Activated naive CD4-positive, alpha-beta T cell treated with anti-CD3 and anti-CD28 coated beads, Interleukin-2, amount 50 U/mL, for 24 hours (primary cell): ENCODE results near the gene ABCF3.

Source experiments
- H3K27ac Mint-ChIP-seq: one replicate; pipeline ENCODE4 v1.8.0; 2021; ENCODE audit warnings: mild to moderate bottlenecking, mixed read lengths
- H3K27me3 Mint-ChIP-seq: one replicate; pipeline ENCODE4 v1.8.0; 2021; ENCODE audit warnings: mixed read lengths
- H3K36me3 Mint-ChIP-seq: one replicate; pipeline ENCODE4 v1.8.0; 2021; ENCODE audit warnings: mixed read lengths
- H3K4me1 Mint-ChIP-seq: one replicate; pipeline ENCODE4 v1.8.0; 2021; ENCODE audit warnings: mixed read lengths
- H3K4me3 Mint-ChIP-seq: one replicate; pipeline ENCODE4 v1.8.0; 2021; ENCODE audit warnings: mild to moderate bottlenecking, mixed read lengths
- H3K9me3 Mint-ChIP-seq: one replicate; pipeline ENCODE4 v1.8.0; 2021; ENCODE audit warnings: mixed read lengths

ABCF3 gene

DNA sequence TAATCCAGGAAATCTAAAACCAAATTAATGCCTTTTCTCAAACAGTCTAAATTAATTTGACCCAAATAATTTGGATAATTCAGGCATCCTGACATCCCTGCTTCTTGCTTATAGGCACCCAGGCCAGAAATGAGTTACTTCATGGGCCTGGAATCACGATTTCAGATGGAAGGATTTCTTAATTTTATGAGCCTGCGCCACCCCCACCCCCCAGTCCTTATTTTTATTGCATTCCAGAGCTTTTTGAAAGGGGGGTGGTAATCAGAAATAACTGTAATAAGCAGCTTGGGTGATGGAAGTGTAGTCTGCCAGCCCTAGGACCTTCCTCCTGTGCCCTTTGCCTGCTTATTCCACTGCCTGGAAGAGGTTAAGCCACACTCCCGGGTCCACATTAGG is 10.0 kb upstream of the ABCF3 start:
- Mint-ChIP-seq H3K4me1 (peaks cover 26% of the 10 kb centered on the region), H3K27ac (no peak overlapping the region), H3K36me3 (peaks cover 5% of the 10 kb centered on the region), H3K27me3 (no peaks in the 10 kb centered on the region), H3K4me3 (peak overlapping the region; percentile 99), H3K9me3 (no peaks in the 10 kb centered on the region)

DNA sequence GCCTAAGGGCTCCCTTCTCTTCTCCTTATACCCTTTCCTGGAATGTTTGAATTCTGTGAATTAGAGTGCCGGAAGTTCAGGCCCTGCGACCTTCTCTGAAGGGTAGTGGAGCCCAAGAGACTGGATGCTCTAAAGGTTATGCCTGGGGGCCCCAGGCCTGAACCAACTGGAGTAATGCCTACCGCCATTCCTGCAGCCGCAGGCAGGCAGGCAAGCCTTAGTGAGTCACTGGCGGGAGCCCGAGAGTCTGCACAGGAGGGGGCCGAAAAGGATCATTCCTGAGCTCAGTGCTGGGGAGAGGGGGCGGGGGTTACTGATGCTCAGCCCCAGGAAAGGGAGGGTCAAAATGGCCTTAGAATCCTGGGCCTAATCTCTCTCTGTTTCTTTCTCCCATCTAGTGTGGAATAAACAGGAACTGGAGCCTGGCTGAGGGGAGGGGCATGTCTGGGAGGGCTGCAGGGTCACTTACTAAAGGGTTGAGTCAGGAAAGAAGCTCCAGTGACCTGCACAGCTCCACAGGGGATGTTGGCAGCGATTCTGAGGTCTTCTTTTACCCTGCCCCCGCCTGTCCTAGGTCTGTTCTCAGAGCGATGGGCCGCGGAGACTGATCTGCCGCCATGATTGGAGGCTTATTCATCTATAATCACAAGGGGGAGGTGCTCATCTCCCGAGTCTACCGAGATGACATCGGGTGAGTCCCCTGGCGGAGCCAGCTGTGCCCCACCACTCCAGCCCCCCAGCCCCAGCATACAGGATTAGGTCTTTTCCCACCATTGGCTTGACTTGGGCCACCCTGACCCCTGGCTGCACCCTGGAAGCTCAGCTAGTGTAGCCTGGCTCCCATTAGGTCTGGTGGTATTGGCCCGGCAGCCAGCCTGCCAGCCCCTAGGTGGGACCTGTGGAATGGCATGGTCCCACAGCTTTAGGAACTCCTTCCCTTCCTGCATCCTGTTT is 9.3 kb upstream of the ABCF3 start:
- Mint-ChIP-seq H3K36me3 (peaks cover 5% of the 10 kb centered on the region), H3K9me3 (no peaks in the 10 kb centered on the region), H3K4me1 (peaks cover 26% of the 10 kb centered on the region), H3K27ac (no peak overlapping the region), H3K4me3 (peak overlapping the region; percentile 67), H3K27me3 (no peaks in the 10 kb centered on the region)

DNA sequence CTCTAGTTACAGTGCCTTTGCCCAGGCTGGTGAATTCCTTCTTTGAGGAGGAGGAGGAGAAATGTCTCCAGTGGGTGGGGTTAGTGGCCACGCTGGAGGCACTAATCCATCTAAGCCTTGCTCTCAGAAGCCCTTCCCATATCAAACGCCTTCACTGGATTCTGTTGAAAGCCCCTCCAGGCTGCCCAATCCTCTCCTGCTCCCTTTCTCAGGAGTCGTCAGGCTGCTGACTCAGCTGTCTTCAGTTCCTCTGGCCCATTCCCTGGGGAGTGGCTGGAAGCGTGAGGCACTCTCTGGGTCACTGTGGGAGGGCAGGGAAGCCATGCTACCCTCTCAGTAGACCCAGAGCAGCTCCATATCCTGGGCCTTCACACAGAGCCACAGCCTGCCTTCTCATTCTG is 8.7 kb upstream of the ABCF3 start:
- Mint-ChIP-seq H3K4me1 (peaks cover 26% of the 10 kb centered on the region), H3K4me3 (peak overlapping the region; percentile 39), H3K36me3 (peaks cover 5% of the 10 kb centered on the region), H3K9me3 (no peaks in the 10 kb centered on the region), H3K27me3 (no peaks in the 10 kb centered on the region), H3K27ac (no peak overlapping the region)

GRCh38 chr3:184177767-184178306 is 8.2 kb upstream of the ABCF3 start:
- Mint-ChIP-seq H3K9me3 (no peaks in the 10 kb centered on the region), H3K4me1 (peaks cover 26% of the 10 kb centered on the region), H3K4me3 (peak overlapping the region; percentile 7), H3K27ac (no peak overlapping the region), H3K27me3 (no peaks in the 10 kb centered on the region), H3K36me3 (peaks cover 5% of the 10 kb centered on the region)

DNA sequence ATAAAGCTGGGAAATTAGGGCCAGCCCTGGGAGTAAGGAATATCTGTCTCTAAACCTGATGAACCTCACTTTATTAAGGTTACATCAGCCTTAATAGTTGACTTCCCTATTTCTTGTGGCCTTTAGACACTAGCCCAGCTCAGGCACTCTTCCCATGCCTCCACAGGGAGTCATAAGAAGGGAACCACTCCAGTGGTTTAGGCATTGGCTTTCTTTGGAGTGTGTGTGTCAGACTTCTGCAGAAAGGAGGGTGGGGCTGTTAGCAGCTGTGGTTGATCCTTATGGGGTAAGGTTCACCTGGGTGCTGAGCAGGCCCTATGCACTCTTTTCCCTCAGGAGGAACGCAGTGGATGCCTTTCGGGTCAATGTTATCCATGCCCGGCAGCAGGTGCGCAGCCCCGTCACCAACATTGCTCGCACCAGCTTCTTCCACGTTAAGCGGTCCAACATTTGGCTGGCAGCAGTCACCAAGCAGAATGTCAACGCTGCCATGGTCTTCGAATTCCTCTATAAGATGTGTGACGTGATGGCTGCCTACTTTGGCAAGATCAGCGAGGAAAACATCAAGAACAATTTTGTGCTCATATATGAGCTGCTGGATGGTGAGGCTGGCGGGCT is 7.4 kb upstream of the ABCF3 start:
- Mint-ChIP-seq H3K4me3 (no peak overlapping the region), H3K36me3 (peaks cover 8% of the 10 kb centered on the region), H3K27ac (no peak overlapping the region)

DNA sequence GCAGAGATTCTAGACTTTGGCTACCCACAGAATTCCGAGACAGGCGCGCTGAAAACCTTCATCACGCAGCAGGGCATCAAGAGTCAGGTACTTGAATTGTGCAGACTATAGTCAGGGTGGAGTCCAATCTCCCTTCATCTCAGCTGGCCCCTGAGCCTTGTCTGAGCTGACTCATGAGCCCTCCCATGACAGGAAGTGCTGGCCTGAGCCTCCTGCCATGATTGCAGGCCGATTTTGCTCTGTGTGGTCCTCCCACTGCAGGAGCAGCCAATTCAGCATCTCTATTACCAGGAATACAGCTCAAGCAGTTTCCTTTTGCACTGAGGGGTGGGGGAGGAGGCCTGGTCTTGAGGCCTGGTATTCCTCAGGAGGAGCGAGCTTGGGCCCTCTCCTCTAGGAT is 5.8 kb upstream of the ABCF3 start:
- Mint-ChIP-seq H3K27me3 (no peaks in the 10 kb centered on the region), H3K9me3 (no peaks in the 10 kb centered on the region), H3K4me3 (no peak overlapping the region), H3K36me3 (peaks cover 8% of the 10 kb centered on the region), H3K27ac (no peak overlapping the region), H3K4me1 (peaks cover 33% of the 10 kb centered on the region)

More for the DNA sequence above, 7.4 kb upstream of the ABCF3 start:
- Mint-ChIP-seq H3K9me3 (no peaks in the 10 kb centered on the region), H3K4me1 (peaks cover 26% of the 10 kb centered on the region), H3K27me3 (no peaks in the 10 kb centered on the region)

GRCh38 chr3:184181596-184181995 is 4.4 kb upstream of the ABCF3 start:
- H3K36me3 Mint-ChIP-seq: peaks cover 8% of the 10 kb centered on the region
- no peaks in the 10 kb centered on the region for H3K9me3 Mint-ChIP-seq
- H3K4me1 Mint-ChIP-seq: peaks cover 32% of the 10 kb centered on the region
- H3K27me3 Mint-ChIP-seq: no peaks in the 10 kb centered on the region
- H3K27ac Mint-ChIP-seq: no peak overlapping the region
- no peak overlapping the region for H3K4me3 Mint-ChIP-seq

DNA sequence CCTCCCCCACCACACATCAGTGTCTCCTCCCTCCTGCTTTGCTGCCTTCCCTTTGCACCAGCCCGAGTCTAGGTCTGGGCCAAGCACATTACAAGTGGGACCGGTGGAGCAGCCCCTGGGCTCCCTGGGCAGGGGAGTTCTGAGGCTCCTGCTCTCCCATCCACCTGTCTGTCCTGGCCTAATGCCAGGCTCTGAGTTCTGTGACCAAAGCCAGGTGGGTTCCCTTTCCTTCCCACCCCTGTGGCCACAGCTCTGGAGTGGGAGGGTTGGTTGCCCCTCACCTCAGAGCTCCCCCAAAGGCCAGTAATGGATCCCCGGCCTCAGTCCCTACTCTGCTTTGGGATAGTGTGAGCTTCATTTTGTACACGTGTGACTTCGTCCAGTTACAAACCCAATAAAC is 2.3 kb upstream of the ABCF3 start:
- no peak overlapping the region for H3K4me3 Mint-ChIP-seq
- peak overlapping the region; percentile 35 for H3K27ac Mint-ChIP-seq
- peaks cover 39% of the 10 kb centered on the region for H3K4me1 Mint-ChIP-seq
- no peaks in the 10 kb centered on the region for H3K27me3 Mint-ChIP-seq
- H3K9me3 Mint-ChIP-seq: no peaks in the 10 kb centered on the region
- H3K36me3 Mint-ChIP-seq: peaks cover 5% of the 10 kb centered on the region

DNA sequence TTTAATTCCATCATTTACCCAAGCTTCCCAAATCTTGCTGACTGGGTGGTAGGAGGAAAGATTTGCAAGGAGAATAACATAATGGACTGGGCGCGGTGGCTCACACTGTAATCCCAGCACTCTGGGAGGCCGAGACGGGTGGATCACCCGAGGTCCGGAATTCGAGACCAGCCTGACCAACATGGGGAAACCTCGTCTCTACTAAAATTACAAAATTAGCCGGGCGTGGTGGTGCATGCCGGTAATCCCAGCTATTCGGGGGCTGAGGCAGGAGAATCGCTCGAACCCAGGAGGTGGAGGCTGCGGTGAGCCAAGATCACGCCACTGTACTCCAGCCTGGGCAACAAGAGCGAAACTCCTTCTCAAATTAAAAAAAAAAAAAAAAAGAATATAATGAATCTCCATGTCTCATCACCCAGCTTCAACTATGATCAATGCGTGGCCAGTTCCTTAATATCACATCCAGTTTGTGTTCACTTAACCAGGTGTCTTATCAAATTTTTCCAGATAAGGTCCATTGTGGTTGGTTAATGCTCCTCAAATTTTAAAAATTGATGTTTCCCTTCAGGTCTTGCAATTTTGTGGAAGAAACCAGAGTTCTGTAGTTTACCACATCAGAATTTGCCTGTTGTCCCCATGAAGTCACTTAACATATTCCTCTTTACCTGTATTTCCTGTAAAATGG is 1.3 kb upstream of the ABCF3 start:
- H3K9me3 Mint-ChIP-seq: no peaks in the 10 kb centered on the region
- peaks cover 42% of the 10 kb centered on the region for H3K4me1 Mint-ChIP-seq
- H3K4me3 Mint-ChIP-seq: peak overlapping the region; percentile 99
- peaks cover 7% of the 10 kb centered on the region for H3K36me3 Mint-ChIP-seq
- H3K27ac Mint-ChIP-seq: peak overlapping the region; percentile 98
- H3K27me3 Mint-ChIP-seq: no peaks in the 10 kb centered on the region

- Mint-ChIP-seq H3K4me3 (peak overlapping the region; percentile 99), H3K27me3 (no peaks in the 10 kb centered on the region), H3K27ac (peak overlapping the region; percentile 98), H3K4me1 (peaks cover 48% of the 10 kb centered on the region), H3K9me3 (no peaks in the 10 kb centered on the region), H3K36me3 (peaks cover 9% of the 10 kb centered on the region)
These were observed 377 bp upstream of the ABCF3 start for GRCh38 chr3:184185461-184186183.

DNA sequence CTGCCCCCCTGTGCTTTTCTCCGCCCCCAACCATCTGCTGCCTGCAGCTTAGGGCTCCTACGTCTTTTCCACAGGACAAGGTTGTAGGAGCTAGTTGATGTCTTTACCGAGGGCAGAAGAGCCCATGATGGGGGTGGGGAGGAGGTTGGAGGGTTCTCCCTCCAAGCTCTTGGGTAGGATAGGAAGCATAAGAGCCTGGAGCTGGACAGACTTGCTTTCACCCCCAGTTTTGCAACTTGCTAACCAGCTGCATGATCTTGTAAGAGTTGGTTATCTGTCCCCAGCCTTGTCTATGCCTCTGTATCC is 856 bp downstream of the ABCF3 start:
- Mint-ChIP-seq H3K27me3 (no peaks in the 10 kb centered on the region), H3K36me3 (peaks cover 10% of the 10 kb centered on the region), H3K9me3 (no peaks in the 10 kb centered on the region), H3K4me1 (peaks cover 48% of the 10 kb centered on the region), H3K27ac (no peak overlapping the region), H3K4me3 (peak overlapping the region; percentile 99)

- no peaks in the 10 kb centered on the region for H3K27me3 Mint-ChIP-seq
- H3K4me3 Mint-ChIP-seq: peak overlapping the region; percentile 99
- no peak overlapping the region for H3K27ac Mint-ChIP-seq
- H3K9me3 Mint-ChIP-seq: no peaks in the 10 kb centered on the region
- H3K4me1 Mint-ChIP-seq: peaks cover 48% of the 10 kb centered on the region
- peaks cover 9% of the 10 kb centered on the region for H3K36me3 Mint-ChIP-seq
These were observed 2.1 kb downstream of the ABCF3 start for GRCh38 chr3:184188080-184188479.

- Mint-ChIP-seq H3K27me3 (no peaks in the 10 kb centered on the region), H3K9me3 (no peaks in the 10 kb centered on the region), H3K36me3 (peaks cover 10% of the 10 kb centered on the region), H3K4me1 (peaks cover 45% of the 10 kb centered on the region), H3K27ac (no peak overlapping the region), H3K4me3 (no peak overlapping the region)
These were observed 3.4 kb downstream of the ABCF3 start for GRCh38 chr3:184189421-184189820.

DNA sequence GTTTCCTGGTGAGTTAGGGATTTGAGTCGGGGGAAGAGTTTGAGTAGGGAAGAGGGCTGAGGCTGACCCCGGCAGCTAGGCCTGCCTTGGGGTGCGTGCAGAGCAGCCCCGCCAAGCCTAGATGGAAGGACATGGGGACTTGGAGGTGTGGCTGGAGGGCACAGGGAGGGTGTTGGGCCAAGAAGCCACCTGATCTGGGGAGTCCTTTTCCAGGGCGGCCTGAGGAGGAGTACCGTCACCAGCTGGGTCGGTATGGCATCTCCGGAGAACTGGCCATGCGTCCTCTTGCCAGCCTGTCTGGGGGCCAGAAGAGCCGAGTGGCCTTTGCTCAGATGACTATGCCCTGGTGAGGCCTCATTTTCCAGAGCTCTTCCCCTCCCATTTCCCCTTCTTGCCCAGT is 6.9 kb downstream of the ABCF3 start:
- Mint-ChIP-seq H3K27ac (no peak overlapping the region), H3K4me1 (peaks cover 17% of the 10 kb centered on the region), H3K9me3 (no peaks in the 10 kb centered on the region), H3K36me3 (peaks cover 10% of the 10 kb centered on the region), H3K4me3 (no peak overlapping the region), H3K27me3 (no peaks in the 10 kb centered on the region)

DNA sequence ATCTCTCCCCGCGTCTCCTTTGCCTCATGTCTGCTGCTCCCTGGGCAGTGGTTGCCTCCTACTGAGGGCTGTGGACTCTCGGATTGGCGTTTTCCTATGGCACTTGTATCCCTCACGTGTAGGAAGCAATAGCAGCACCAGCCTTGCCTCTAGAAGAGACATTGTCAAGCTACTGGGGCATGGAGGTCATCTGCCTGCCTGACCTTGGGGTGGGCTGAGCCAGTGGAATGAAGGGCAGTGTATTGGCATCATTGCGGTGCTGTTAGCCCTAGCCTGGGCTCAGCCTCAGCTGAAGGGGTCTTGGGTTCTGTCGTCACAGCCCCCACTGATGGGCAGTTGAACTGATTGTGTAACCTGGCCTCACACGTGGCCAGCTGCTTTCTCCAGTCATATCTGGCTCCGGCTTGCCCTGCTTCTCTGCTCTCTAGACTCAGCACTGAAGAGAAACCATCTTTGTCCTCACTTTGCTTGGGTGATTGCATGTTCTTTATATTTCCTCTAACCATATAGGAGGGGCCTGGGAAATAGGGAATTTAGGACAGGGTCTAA is 8.1 kb downstream of the ABCF3 start:
- no peak overlapping the region for H3K27ac Mint-ChIP-seq
- no peak overlapping the region for H3K4me3 Mint-ChIP-seq
- peaks cover 8% of the 10 kb centered on the region for H3K36me3 Mint-ChIP-seq
- H3K27me3 Mint-ChIP-seq: no peaks in the 10 kb centered on the region
- H3K4me1 Mint-ChIP-seq: peaks cover 6% of the 10 kb centered on the region
- no peaks in the 10 kb centered on the region for H3K9me3 Mint-ChIP-seq
